HepG2 (cell line): ENCODE results near the gene DDRGK1. TPM values are rescaled to one million over a fixed set of nuclear protein-coding genes. Genes with fewer than 3 reads are reported as not detected.

Experiments used
- ARNT ChIP-seq: fragments of 450-650 bp; IDR thresholded peaks from 2 replicates; pipeline ENCODE4 v1.6.1; 2017
- ARNTL ChIP-seq: sonication (generic); formaldehyde crosslinking; IDR thresholded peaks from 2 replicates; pipeline ENCODE4 v1.4.0; 2020; ENCODE audit warnings: mild to moderate bottlenecking, missing genetic modification reagents
- CREB3 ChIP-seq: sonication (generic); formaldehyde crosslinking; IDR thresholded peaks from 2 replicates; pipeline ENCODE4 v1.5.0; 2020; ENCODE audit warnings: missing genetic modification reagents
- FOXO4 ChIP-seq: sonication (generic); formaldehyde crosslinking; conservative IDR thresholded peaks from 2 replicates; pipeline ENCODE4 v1.8.1; 2023; ENCODE audit warnings: missing genetic modification reagents
- KLF11 ChIP-seq: IDR thresholded peaks from 2 replicates; pipeline ENCODE4 v1.6.1; 2016; ENCODE audit warnings: missing compliant biosample characterization
- MAF1 ChIP-seq: sonication (generic); formaldehyde crosslinking; IDR thresholded peaks from 2 replicates; pipeline ENCODE4 v1.5.0; 2020; ENCODE audit warnings: missing genetic modification reagents, borderline replicate concordance
- MEF2D ChIP-seq: sonication (generic); formaldehyde crosslinking; IDR thresholded peaks from 2 replicates; pipeline ENCODE4 v1.5.1; 2020; ENCODE audit warnings: mild to moderate bottlenecking, missing genetic modification reagents
- MNT ChIP-seq: fragments of 450-650 bp; IDR thresholded peaks from 2 replicates; pipeline ENCODE4 v1.6.1; 2016
- NR2C2 ChIP-seq: sonication (generic); formaldehyde crosslinking; IDR thresholded peaks from 2 replicates; pipeline ENCODE4 v1.4.0; 2020; ENCODE audit warnings: missing genetic modification reagents, mild to moderate bottlenecking, moderate library complexity, borderline replicate concordance
- RAD21 ChIP-seq: fragments of 450-650 bp; formaldehyde crosslinking; IDR thresholded peaks from 2 replicates; pipeline ENCODE4 v1.5.0; 2020; ENCODE audit warnings: mild to moderate bottlenecking
- RARA ChIP-seq: IDR thresholded peaks from 2 replicates; pipeline ENCODE4 v1.6.1; 2016; ENCODE audit warnings: missing genetic modification reagents, missing compliant biosample characterization
- RBM22 ChIP-seq: fragments of 200-400 bp; formaldehyde crosslinking; optimal IDR thresholded peaks from 2 replicates; pipeline ENCODE3; 2017; ENCODE audit warnings: mild to moderate bottlenecking, low read length, moderate library complexity
- REPIN1 ChIP-seq: sonication (generic); formaldehyde crosslinking; IDR thresholded peaks from 2 replicates; pipeline ENCODE4 v1.8.0; 2022; ENCODE audit warnings: missing genetic modification reagents, low read depth, mild to moderate bottlenecking, borderline replicate concordance
- RORA ChIP-seq: sonication (generic); formaldehyde crosslinking; IDR thresholded peaks from 2 replicates; pipeline ENCODE4 v1.5.0; 2020; ENCODE audit warnings: mild to moderate bottlenecking, missing genetic modification reagents, moderate library complexity
- TBX3 ChIP-seq: fragments of 450-650 bp; IDR thresholded peaks from 2 replicates; pipeline ENCODE4 v1.6.1; 2017; ENCODE audit warnings: antibody characterized with exemption, mild to moderate bottlenecking, inconsistent platforms, borderline replicate concordance
- THAP7 ChIP-seq: sonication (generic); formaldehyde crosslinking; IDR thresholded peaks from 2 replicates; pipeline ENCODE4 v1.8.1; 2023; ENCODE audit warnings: mild to moderate bottlenecking, missing genetic modification reagents
- TRIM24 ChIP-seq: sonication (generic); formaldehyde crosslinking; IDR thresholded peaks from 2 replicates; pipeline ENCODE4 v1.8.0; 2022; ENCODE audit warnings: mild to moderate bottlenecking, missing genetic modification reagents
- ZFP36 ChIP-seq: fragments of 150-350 bp; IDR thresholded peaks from 2 replicates; pipeline ENCODE4 v1.6.1; 2018; ENCODE audit warnings: borderline replicate concordance, low read length, low read depth; ENCODE audit not compliant: partially characterized antibody
- ZFP37 ChIP-seq: sonication (generic); formaldehyde crosslinking; IDR thresholded peaks from 2 replicates; pipeline ENCODE4 v1.4.0; 2020; ENCODE audit warnings: missing genetic modification reagents, borderline replicate concordance
- ZFP82 ChIP-seq: sonication (generic); formaldehyde crosslinking; IDR thresholded peaks from 2 replicates; pipeline ENCODE4 v1.5.1; 2020; ENCODE audit warnings: mild to moderate bottlenecking, missing genetic modification reagents, borderline replicate concordance
- ZNF20 ChIP-seq: sonication (generic); formaldehyde crosslinking; IDR thresholded peaks from 2 replicates; pipeline ENCODE4 v1.4.0; 2020; ENCODE audit warnings: mild to moderate bottlenecking, moderate library complexity, missing genetic modification reagents
- ZNF234 ChIP-seq: sonication (generic); formaldehyde crosslinking; conservative IDR thresholded peaks from 2 replicates; pipeline ENCODE4 v1.5.1; 2020; ENCODE audit warnings: mild to moderate bottlenecking, missing genetic modification reagents
- ZNF562 ChIP-seq: sonication (generic); formaldehyde crosslinking; IDR thresholded peaks from 2 replicates; pipeline ENCODE4 v1.8.0; 2022; ENCODE audit warnings: missing genetic modification reagents, borderline replicate concordance
- ZNF576 ChIP-seq: sonication (generic); formaldehyde crosslinking; IDR thresholded peaks from 2 replicates; pipeline ENCODE4 v1.4.0; 2020; ENCODE audit warnings: mild to moderate bottlenecking, missing genetic modification reagents
- ZNF746 ChIP-seq: sonication (generic); formaldehyde crosslinking; IDR thresholded peaks from 2 replicates; pipeline ENCODE4 v1.8.0; 2022; ENCODE audit warnings: mild to moderate bottlenecking, missing genetic modification reagents
- ZSCAN31 ChIP-seq: sonication (generic); formaldehyde crosslinking; IDR thresholded peaks from 2 replicates; pipeline ENCODE4 v1.5.0; 2020; ENCODE audit warnings: low read depth, mild to moderate bottlenecking, missing genetic modification reagents
- polyA plus RNA-seq, 8 experiments: library from polyadenylated mRNA; depleted of rRNA in 3 of 8; stranded (reverse) in 7 of 8; unstranded in 1 of 8; fragments of >200 nt; fragmentation: Illumina TruSeq in 4 of 8; extraction: Trizol in 4 of 8; gene quantifications; 2 replicates each; pipeline versions ENCODE4 v1.2.1 to v1.2.3, GENCODE V29; 2011 to 2016; ENCODE audit warnings: low read depth in 4 of 8, missing spikeins in 1 of 8, mixed read lengths in 1 of 8; ENCODE audit not compliant: insufficient read depth in 1 of 8
- total RNA-seq, 5 experiments: library from RNA; depleted of rRNA; stranded (reverse); fragments of >200 nt; fragmentation: Illumina TruSeq; extraction: Trizol; gene quantifications; 2 replicates each; pipeline ENCODE4 v1.2.3, GENCODE V29; 2016; ENCODE audit warnings: low read depth in 1 of 5

The DDRGK1 gene
- total and polyA plus RNA-seq, 2 of the 13 experiments (the other 11 are each of a cell fraction or from before 2014, with no cell fraction given) = 96.7 to 149 TPM

GRCh38 chr20:3173610-3174441, 30.7 kb downstream of the DDRGK1 start (continued):
- TF ChIP-seq NR2C2 (no peak), ZFP36 (peak; percentile 97), REPIN1 (peak; percentile 49; the same call in 1 of the 2 replicates), MAF1 (peak; percentile 81; the same call in 1 of the 2 replicates), RARA (CRISPR knock-in tag) (peak; percentile 53), MEF2D (CRISPR knock-in tag) (peak; percentile 88; the same call in 1 of the 2 replicates), TBX3 (peak; percentile 34), ZSCAN31 (CRISPR knock-in tag) (peak; percentile 89; the same call in 1 of the 2 replicates), THAP7 (CRISPR knock-in tag) (peak; percentile 58), ZFP37 (peak; percentile 85), CREB3 (no peak; the same call in 1 of the 2 replicates), ZNF20 (CRISPR knock-in tag) (0 out of 2 replicates have a peak, but pooled peaks have one; percentile 82), ARNT (no peak), MNT (peak; percentile 41; the same call in 1 of the 2 replicates), ZNF562 (CRISPR knock-in tag) (no peak), ZNF234 (CRISPR knock-in tag) (no peak), ZFP82 (no peak), RAD21 (CRISPR knock-in tag) (peak; percentile 39; the same call in 1 of the 2 replicates), KLF11 (CRISPR knock-in tag) (peak; percentile 64; the same call in 1 of the 2 replicates), ZNF746 (CRISPR knock-in tag) (peak; percentile 90), TRIM24 (no peak), ARNTL (peak; percentile 67), ZNF576 (CRISPR knock-in tag) (no peak), FOXO4 (CRISPR knock-in tag) (no peak; the same call in 1 of the 2 replicates), RBM22 (no peak), RORA (CRISPR knock-in tag) (no peak)
